Muscle layer of colon (tissue), 2 donors: Measurements from ENCODE around the gene SAP30BP.

Experiments used
- H3K27ac ChIP-seq: one replicate; pipeline ENCODE4 v1.7.0; 2013; ENCODE audit warnings: low read depth, mild to moderate bottlenecking, low read length, moderate library complexity
- H3K27me3 ChIP-seq, 2 donors: one replicate each; pipeline ENCODE4 v1.7.0; 2013; ENCODE audit warnings: low read length in 2 of 2, mild to moderate bottlenecking in 2 of 2; ENCODE audit not compliant: insufficient read depth in 2 of 2, control insufficient read depth in 1 of 2
- H3K36me3 ChIP-seq: one replicate; pipeline ENCODE4 v1.7.0; 2013; ENCODE audit warnings: mild to moderate bottlenecking, low read length; ENCODE audit not compliant: insufficient read depth
- H3K4me1 ChIP-seq: one replicate; pipeline ENCODE4 v1.7.0; 2013; ENCODE audit warnings: mild to moderate bottlenecking, low read length; ENCODE audit not compliant: insufficient read depth
- H3K4me3 ChIP-seq, 2 donors: one replicate each; pipeline ENCODE4 v1.7.0; 2013; ENCODE audit warnings: low read length in 2 of 2, low read depth in 1 of 2, mild to moderate bottlenecking in 1 of 2, moderate library complexity in 1 of 2
- H3K9ac ChIP-seq: one replicate; pipeline ENCODE4 v1.7.0; 2013; ENCODE audit warnings: low read length
- H3K9me3 ChIP-seq: one replicate; pipeline ENCODE4 v1.7.0; 2013; ENCODE audit warnings: mild to moderate bottlenecking, low read length
- donor health status: abdominal sarcoma.
- donor health status: Adenocarcinoma of cecum.

SAP30BP gene

DNA sequence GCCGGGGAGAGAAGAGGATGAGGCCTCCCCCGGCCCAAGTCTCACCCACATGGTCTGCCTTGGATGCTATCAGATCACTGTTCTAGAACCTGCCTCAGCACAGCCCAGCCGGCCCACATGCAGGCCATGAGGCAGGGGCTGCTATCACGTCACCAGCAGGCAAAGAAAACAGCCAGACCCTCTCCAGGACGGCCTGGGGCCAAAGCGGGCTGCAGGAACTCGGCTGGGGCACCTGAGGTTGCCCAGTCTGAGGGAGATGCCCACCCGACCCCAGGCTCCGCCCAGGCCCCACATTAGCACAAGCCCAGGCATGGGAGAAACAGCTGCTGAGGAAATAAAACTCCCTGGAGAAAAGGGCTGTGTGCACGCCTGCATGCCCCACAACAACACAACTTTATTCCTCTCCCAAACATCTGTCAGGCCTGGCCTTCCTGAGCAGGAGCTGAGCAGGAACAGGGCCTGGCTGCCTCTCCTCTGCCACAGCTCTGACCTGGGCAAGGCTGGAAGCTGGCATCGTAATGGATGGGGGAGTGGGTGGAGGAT lies 40.6 kb upstream of the SAP30BP start:
- H3K4me3 ChIP-seq = no peak overlapping the region
- no peaks in the 10 kb centered on the region for H3K27me3 ChIP-seq
- H3K4me1 ChIP-seq = no peaks in the 10 kb centered on the region
- H3K27ac ChIP-seq = no peak overlapping the region
- H3K9ac ChIP-seq = no peak overlapping the region
- H3K36me3 ChIP-seq = peaks cover 7% of the 10 kb centered on the region
- H3K9me3 ChIP-seq = no peaks in the 10 kb centered on the region

GRCh38 chr17:75627094-75627493 lies 40.0 kb upstream of the SAP30BP start:
- H3K9me3 ChIP-seq = no peaks in the 10 kb centered on the region
- H3K27me3 ChIP-seq = no peaks in the 10 kb centered on the region
- H3K9ac ChIP-seq = no peak overlapping the region
- H3K4me3 ChIP-seq = no peak overlapping the region
- no peaks in the 10 kb centered on the region for H3K4me1 ChIP-seq
- no peak overlapping the region for H3K27ac ChIP-seq
- H3K36me3 ChIP-seq = peaks cover 5% of the 10 kb centered on the region

GRCh38 chr17:75628425-75628824 lies 38.7 kb upstream of the SAP30BP start:
- peaks cover 5% of the 10 kb centered on the region for H3K36me3 ChIP-seq
- H3K9me3 ChIP-seq = no peaks in the 10 kb centered on the region
- H3K27me3 ChIP-seq = no peaks in the 10 kb centered on the region
- H3K4me3 ChIP-seq = no peak overlapping the region
- peaks cover 11% of the 10 kb centered on the region for H3K4me1 ChIP-seq
- H3K9ac ChIP-seq = no peak overlapping the region
- no peak overlapping the region for H3K27ac ChIP-seq

DNA sequence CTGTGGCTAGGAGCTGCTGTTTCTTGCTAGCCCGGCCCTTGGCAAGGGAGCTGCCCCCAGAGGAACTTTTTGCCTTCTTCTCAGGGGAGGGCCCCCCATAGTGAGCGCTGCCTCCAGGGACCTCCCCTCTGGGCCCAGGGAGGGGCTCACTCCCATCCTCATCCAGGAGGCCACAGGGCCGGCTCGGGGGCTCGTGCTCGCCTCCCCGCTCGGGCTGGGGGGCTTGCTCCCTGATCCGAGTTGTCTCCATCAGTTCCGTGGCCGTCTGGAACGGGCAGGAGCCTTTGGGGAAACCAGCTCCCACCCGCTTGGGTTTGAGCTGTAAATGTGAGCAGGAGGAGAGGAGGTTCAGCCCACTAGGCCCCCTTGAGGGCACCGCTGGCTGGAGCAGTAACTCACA lies 38.0 kb upstream of the SAP30BP start:
- Histone ChIP-seq H3K4me3 (no peak overlapping the region), H3K9ac (no peak overlapping the region), H3K9me3 (no peaks in the 10 kb centered on the region), H3K27ac (no peak overlapping the region), H3K27me3 (no peaks in the 10 kb centered on the region), H3K4me1 (peaks cover 19% of the 10 kb centered on the region), H3K36me3 (peaks cover 4% of the 10 kb centered on the region)

GRCh38 chr17:75630071-75630917 lies 36.8 kb upstream of the SAP30BP start:
- Histone ChIP-seq H3K27ac (no peak overlapping the region), H3K9ac (no peak overlapping the region), H3K27me3 (no peaks in the 10 kb centered on the region), H3K4me1 (peaks cover 23% of the 10 kb centered on the region), H3K4me3 (no peak overlapping the region), H3K36me3 (no peaks in the 10 kb centered on the region), H3K9me3 (no peaks in the 10 kb centered on the region)

- no peaks in the 10 kb centered on the region for H3K27me3 ChIP-seq
- H3K4me3 ChIP-seq = no peak overlapping the region
- H3K4me1 ChIP-seq = peaks cover 23% of the 10 kb centered on the region
- no peak overlapping the region for H3K9ac ChIP-seq
- H3K27ac ChIP-seq = no peak overlapping the region
- no peaks in the 10 kb centered on the region for H3K9me3 ChIP-seq
- no peaks in the 10 kb centered on the region for H3K36me3 ChIP-seq
Measured at GRCh38 chr17:75631353-75631752, 35.8 kb upstream of the SAP30BP start.

- no peaks in the 10 kb centered on the region for H3K36me3 ChIP-seq
- H3K4me3 ChIP-seq = no peak overlapping the region
- no peak overlapping the region for H3K27ac ChIP-seq
- no peaks in the 10 kb centered on the region for H3K27me3 ChIP-seq
- peaks cover 23% of the 10 kb centered on the region for H3K4me1 ChIP-seq
- H3K9ac ChIP-seq = no peak overlapping the region
- H3K9me3 ChIP-seq = no peaks in the 10 kb centered on the region
Measured at GRCh38 chr17:75632428-75632827, 34.7 kb upstream of the SAP30BP start.

GRCh38 chr17:75632863-75633485 lies 34.2 kb upstream of the SAP30BP start, which contains the start of gene SMIM5:
SMIM5 (plus strand) TSS chr17:75633434; CDS start chr17:75640202, 6,768 bp downstream.
- no peaks in the 10 kb centered on the region for H3K9me3 ChIP-seq
- H3K36me3 ChIP-seq = no peaks in the 10 kb centered on the region
- H3K27ac ChIP-seq = peak within 1 kb of the TSS; percentile 48
- H3K9ac ChIP-seq = no peak within 1 kb of the TSS
- no peaks in the 10 kb centered on the region for H3K27me3 ChIP-seq
- peaks cover 23% of the 10 kb centered on the region for H3K4me1 ChIP-seq
- peak within 1 kb of the TSS; percentile 4 to 27 for H3K4me3 ChIP-seq

GRCh38 chr17:75633486-75634375 lies 33.4 kb upstream of the SAP30BP start:
- Histone ChIP-seq H3K9me3 (no peaks in the 10 kb centered on the region), H3K27me3 (no peaks in the 10 kb centered on the region), H3K4me1 (peaks cover 23% of the 10 kb centered on the region), H3K36me3 (no peaks in the 10 kb centered on the region), H3K4me3 (peak overlapping the region in 1 of 2 donors; percentile 27), H3K9ac (no peak overlapping the region), H3K27ac (peak overlapping the region; percentile 48)

DNA sequence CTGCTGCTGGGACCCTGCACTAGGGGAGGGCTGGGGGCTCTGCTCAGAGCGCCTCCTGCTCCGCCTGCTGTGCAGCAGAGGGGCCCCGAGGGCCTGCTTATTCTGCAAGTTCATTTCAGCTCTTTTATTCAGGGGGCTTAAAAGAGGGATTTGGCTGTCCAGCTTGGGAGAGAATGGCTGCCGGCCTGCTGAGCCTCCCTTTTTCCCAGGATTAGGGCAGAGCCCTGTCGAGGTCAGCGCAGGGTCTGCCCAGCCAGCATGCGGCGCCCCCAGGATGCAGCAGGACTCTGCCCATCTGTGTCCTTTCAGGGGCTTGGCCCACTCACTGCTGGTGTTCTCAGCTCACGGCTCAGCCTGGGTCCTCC lies 32.8 kb upstream of the SAP30BP start:
- H3K27me3 ChIP-seq = no peaks in the 10 kb centered on the region
- peak overlapping the region; percentile 4 to 27 for H3K4me3 ChIP-seq
- no peaks in the 10 kb centered on the region for H3K9me3 ChIP-seq
- peaks cover 23% of the 10 kb centered on the region for H3K4me1 ChIP-seq
- no peak overlapping the region for H3K27ac ChIP-seq
- no peaks in the 10 kb centered on the region for H3K36me3 ChIP-seq
- no peak overlapping the region for H3K9ac ChIP-seq
